SK-N-MC (cell line): Measurements from ENCODE around the gene DOC2B.

Experiments
- DNase-seq: peaks from one replicate; pipeline ENCODE4 v3.0.0-alpha.2; 2011; ENCODE audit warnings: low read depth, low spot score
- H3K27ac ChIP-seq: fragments of 200-600 bp; sonication (generic); 2 replicates; pipeline ENCODE4 v1.5.1; 2016; ENCODE audit warnings: mixed run types
- H3K36me3 ChIP-seq: fragments of 200-600 bp; sonication (generic); 2 replicates; pipeline ENCODE4 v1.6.1; 2017; ENCODE audit warnings: antibody characterized with exemption, low read length, mixed read lengths; ENCODE audit not compliant: insufficient read depth
- H3K4me3 ChIP-seq: fragments of 200-600 bp; sonication (generic); 2 replicates; pipeline ENCODE4 v1.5.1; 2016
- H3K9ac ChIP-seq: fragments of 200-600 bp; sonication (generic); 2 replicates; pipeline ENCODE4 v1.8.0; 2017; ENCODE audit warnings: mixed run types, mixed read lengths; ENCODE audit not compliant: insufficient read length
- H3K9me3 ChIP-seq: fragments of 200-600 bp; sonication (generic); 2 replicates; pipeline ENCODE4 v1.6.1; 2017; ENCODE audit warnings: low read depth, mild to moderate bottlenecking, antibody characterized with exemption, low read length, moderate library complexity, mixed read lengths
- EZH2 ChIP-seq: fragments of 200-600 bp; sonication (generic); IDR thresholded peaks from one replicate; pipeline ENCODE4 v1.6.1; 2017; ENCODE audit warnings: antibody characterized with exemption
- FOXP2 ChIP-seq: optimal IDR thresholded peaks from 2 replicates; pipeline ENCODE3; 2011; ENCODE audit warnings: mild to moderate bottlenecking, moderate library complexity; ENCODE audit not compliant: insufficient read depth; ENCODE audit errors: extremely low read length, control extremely low read depth
- POLR2AphosphoS5 ChIP-seq: IDR thresholded peaks from 2 replicates; pipeline ENCODE4 v1.6.1; 2012; ENCODE audit warnings: mild to moderate bottlenecking, low read depth, low read length, borderline replicate concordance

Gene DOC2B

GRCh38 chr17:181245-182049, at the start of gene DOC2B:
TSS of gene DOC2B (minus strand) at chr17:181650. CDS start at chr17:181479, 171 bp downstream.
- H3K9me3 ChIP-seq, result no peaks in the 10 kb centered on the region
- peak within 1 kb of the TSS; percentile 90 for H3K4me3 ChIP-seq
- H3K9ac ChIP-seq, result peak within 1 kb of the TSS; percentile 80
- TF ChIP-seq EZH2, result no peak
- no peak for TF ChIP-seq FOXP2
- no peak for TF ChIP-seq POLR2AphosphoS5
- no peaks in the 10 kb centered on the region for H3K36me3 ChIP-seq
- no peak for DNase-seq
- no peak within 1 kb of the TSS for H3K27ac ChIP-seq

- Histone ChIP-seq H3K27ac (no peak overlapping the region), H3K4me3 (no peak overlapping the region), H3K9ac (no peak overlapping the region), H3K36me3 (no peaks in the 10 kb centered on the region), H3K9me3 (no peaks in the 10 kb centered on the region)
- TF ChIP-seq FOXP2 (no peak), POLR2AphosphoS5 (no peak), EZH2 (no peak)
- DNase-seq, result no peak
Measured at GRCh38 chr17:230395-230770, 48.9 kb upstream of the DOC2B start.

- no peak for TF ChIP-seq FOXP2
- TF ChIP-seq POLR2AphosphoS5, result no peak
- no peak for TF ChIP-seq EZH2
- no peaks in the 10 kb centered on the region for H3K36me3 ChIP-seq
- DNase-seq, result no peak
- no peak overlapping the region for H3K4me3 ChIP-seq
- no peaks in the 10 kb centered on the region for H3K9me3 ChIP-seq
- H3K9ac ChIP-seq, result no peak overlapping the region
- H3K27ac ChIP-seq, result no peak overlapping the region
Measured at GRCh38 chr17:229709-230394, 48.4 kb upstream of the DOC2B start.

- no peaks in the 10 kb centered on the region for H3K36me3 ChIP-seq
- no peak overlapping the region for H3K9ac ChIP-seq
- H3K9me3 ChIP-seq, result no peaks in the 10 kb centered on the region
- TF ChIP-seq FOXP2, result no peak
- no peak for TF ChIP-seq POLR2AphosphoS5
- TF ChIP-seq EZH2, result no peak
- no peak for DNase-seq
- H3K4me3 ChIP-seq, result no peak overlapping the region
- H3K27ac ChIP-seq, result no peak overlapping the region
Measured at GRCh38 chr17:228951-229708, 47.7 kb upstream of the DOC2B start.

- no peak overlapping the region for H3K9ac ChIP-seq
- H3K36me3 ChIP-seq, result no peaks in the 10 kb centered on the region
- H3K9me3 ChIP-seq, result no peaks in the 10 kb centered on the region
- H3K4me3 ChIP-seq, result no peak overlapping the region
- H3K27ac ChIP-seq, result no peak overlapping the region
- no peak for DNase-seq
- TF ChIP-seq POLR2AphosphoS5 (no peak), FOXP2 (no peak), EZH2 (no peak)
Measured at GRCh38 chr17:227946-228615, 46.6 kb upstream of the DOC2B start.

- H3K9ac ChIP-seq, result no peak overlapping the region
- H3K9me3 ChIP-seq, result no peaks in the 10 kb centered on the region
- no peak overlapping the region for H3K4me3 ChIP-seq
- no peaks in the 10 kb centered on the region for H3K36me3 ChIP-seq
- DNase-seq, result no peak
- TF ChIP-seq POLR2AphosphoS5 (no peak), FOXP2 (no peak), EZH2 (no peak)
- H3K27ac ChIP-seq, result no peak overlapping the region
Measured at GRCh38 chr17:227078-227945, 45.9 kb upstream of the DOC2B start.

GRCh38 chr17:226108-227077, 44.9 kb upstream of the DOC2B start:
- Histone ChIP-seq H3K4me3 (no peak overlapping the region), H3K9ac (no peak overlapping the region), H3K27ac (no peak overlapping the region), H3K36me3 (no peaks in the 10 kb centered on the region), H3K9me3 (no peaks in the 10 kb centered on the region)
- TF ChIP-seq EZH2 (no peak), POLR2AphosphoS5 (no peak), FOXP2 (no peak)
- DNase-seq, result no peak
